Mesenchymal stem cell (in vitro differentiated cells and primary cell): Measurements from ENCODE around the gene JMJD8.

Source experiments
- DNase-seq: peaks from one replicate; pipeline ENCODE4 v3.0.0-alpha.2; 2013
- H2AFZ ChIP-seq: one replicate; pipeline ENCODE4 v1.6.1; 2013; ENCODE audit warnings: low read depth, mild to moderate bottlenecking, control low read depth, inconsistent platforms, low read length, moderate library complexity
- H2AK5ac ChIP-seq: 2 replicates; pipeline ENCODE4 v1.6.1; 2013; ENCODE audit warnings: low read length, moderate library complexity, mild to moderate bottlenecking, inconsistent platforms; ENCODE audit not compliant: severe bottlenecking
- H2BK120ac ChIP-seq: one replicate; pipeline ENCODE4 v1.6.1; 2013; ENCODE audit warnings: low read depth, mild to moderate bottlenecking, inconsistent platforms, low read length, moderate library complexity
- H2BK12ac ChIP-seq, 2 experiments: one replicate each; pipeline ENCODE4 v1.6.1; 2013; ENCODE audit warnings: inconsistent platforms in 2 of 2, low read length in 2 of 2, mild to moderate bottlenecking in 2 of 2, moderate library complexity in 2 of 2, control low read depth in 1 of 2
- H2BK15ac ChIP-seq: one replicate; pipeline ENCODE4 v1.6.1; 2013; ENCODE audit warnings: mild to moderate bottlenecking, low read depth, inconsistent platforms; ENCODE audit not compliant: poor library complexity, severe bottlenecking
- H2BK5ac ChIP-seq: 2 replicates; pipeline ENCODE4 v1.6.1; 2013; ENCODE audit warnings: low read depth, mild to moderate bottlenecking, low read length, control low read depth, inconsistent platforms; ENCODE audit not compliant: poor library complexity, severe bottlenecking
- H3K14ac ChIP-seq, 2 experiments: one replicate each; pipeline ENCODE4 v1.6.1; 2013; ENCODE audit warnings: inconsistent platforms in 2 of 2, low read length in 2 of 2, control low read depth in 1 of 2, mild to moderate bottlenecking in 1 of 2, moderate library complexity in 1 of 2
- H3K18ac ChIP-seq, 2 experiments: one replicate each; pipeline ENCODE4 v1.6.1; 2013; ENCODE audit warnings: inconsistent platforms in 2 of 2, low read length in 2 of 2, control low read depth in 1 of 2, low read depth in 1 of 2, mild to moderate bottlenecking in 1 of 2
- H3K23ac ChIP-seq, 2 experiments: one replicate each; pipeline ENCODE4 v1.6.1; 2013; ENCODE audit warnings: inconsistent platforms in 2 of 2, low read length in 2 of 2, mild to moderate bottlenecking in 2 of 2, moderate library complexity in 2 of 2, control low read depth in 1 of 2
- H3K27ac ChIP-seq: 2 replicates; pipeline ENCODE4 v1.5.1; 2013; ENCODE audit warnings: mild to moderate bottlenecking, moderate library complexity, low read length, control low read depth, inconsistent platforms; ENCODE audit not compliant: poor library complexity, severe bottlenecking
- H3K27me3 ChIP-seq, 2 experiments: 2 replicates each; pipeline versions ENCODE4 v1.6.1 to v1.7.0; 2013; ENCODE audit warnings: low read length in 2 of 2, mild to moderate bottlenecking in 2 of 2, moderate library complexity in 2 of 2, control low read depth in 1 of 2, inconsistent platforms in 1 of 2; ENCODE audit not compliant: control insufficient read depth in 1 of 2, insufficient read depth in 1 of 2
- H3K36me3 ChIP-seq, 2 experiments: 2 replicates each; pipeline versions ENCODE4 v1.6.1 to v1.7.0; 2013; ENCODE audit warnings: low read length in 2 of 2, control low read depth in 1 of 2, inconsistent platforms in 1 of 2, low read depth in 1 of 2, mild to moderate bottlenecking in 1 of 2; ENCODE audit not compliant: insufficient read depth in 2 of 2, control insufficient read depth in 1 of 2
- H3K4ac ChIP-seq, 2 experiments: one replicate each; pipeline ENCODE4 v1.6.1; 2013; ENCODE audit warnings: inconsistent platforms in 2 of 2, low read length in 2 of 2, mild to moderate bottlenecking in 2 of 2, moderate library complexity in 2 of 2, control low read depth in 1 of 2, low read depth in 1 of 2
- H3K4me1 ChIP-seq: 2 replicates; pipeline ENCODE4 v1.6.1; 2013; ENCODE audit warnings: low read depth, low read length, control low read depth; ENCODE audit not compliant: control insufficient read depth, insufficient read depth
- H3K4me2 ChIP-seq: 2 replicates; pipeline ENCODE4 v1.6.1; 2013; ENCODE audit warnings: low read length, mild to moderate bottlenecking, inconsistent platforms; ENCODE audit not compliant: poor library complexity, severe bottlenecking
- H3K4me3 ChIP-seq, 2 experiments: 2 replicates each; pipeline versions ENCODE4 v1.5.1 to v1.7.0; 2013; ENCODE audit warnings: low read length in 2 of 2, mild to moderate bottlenecking in 2 of 2, control low read depth in 1 of 2, low read depth in 1 of 2; ENCODE audit not compliant: insufficient read depth in 1 of 2
- H3K79me1 ChIP-seq: replicated peaks from 2 replicates; pipeline ENCODE4 v1.6.1; 2013; ENCODE audit warnings: mild to moderate bottlenecking, control low read depth, low read length, inconsistent platforms; ENCODE audit not compliant: poor library complexity, severe bottlenecking
- H3K9ac ChIP-seq: 2 replicates; pipeline ENCODE4 v1.7.0; 2013; ENCODE audit warnings: mild to moderate bottlenecking, low read length, moderate library complexity
- H3K9me3 ChIP-seq: 2 replicates; pipeline ENCODE4 v1.7.0; 2013; ENCODE audit warnings: mild to moderate bottlenecking, low read length; ENCODE audit not compliant: control insufficient read depth
- H4K8ac ChIP-seq: one replicate; pipeline ENCODE4 v1.6.1; 2013; ENCODE audit warnings: inconsistent platforms, mild to moderate bottlenecking, low read length, moderate library complexity
- H4K91ac ChIP-seq: one replicate; pipeline ENCODE4 v1.6.1; 2013; ENCODE audit warnings: mild to moderate bottlenecking, low read length, inconsistent platforms
- WGBS: methylation state at CpG from one replicate; pipeline ENCODE4 v1.1.7; 2013; ENCODE audit warnings: mixed read lengths; 5-methylcytosine and 5-hydroxymethylcytosine counted together

The JMJD8 gene

DNA sequence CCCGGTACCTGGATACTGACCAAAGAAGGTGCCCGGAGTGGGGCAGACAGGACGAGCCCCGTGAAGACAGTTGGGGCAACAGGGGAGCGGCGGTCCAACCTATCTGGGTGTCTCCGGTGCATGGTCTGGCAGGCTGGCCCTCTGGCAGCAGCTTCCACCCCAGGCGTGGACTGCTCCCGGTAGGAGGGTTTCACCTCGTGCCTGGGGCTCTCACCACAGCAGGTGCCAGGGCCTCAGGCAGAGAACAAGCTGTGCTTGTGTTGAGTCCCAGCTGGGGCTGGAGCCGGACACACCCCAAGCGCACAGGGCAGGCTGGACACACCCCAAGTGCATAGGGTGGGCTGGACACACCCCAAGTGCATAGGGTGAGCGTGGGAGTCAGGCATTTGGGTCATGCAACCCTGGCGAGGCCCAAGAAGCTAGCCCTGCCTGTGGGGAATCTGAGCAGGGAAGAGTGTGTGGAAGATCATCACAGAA lies 23.0 kb upstream of the JMJD8 start:
- H3K27me3 ChIP-seq = peaks cover 71 to 84% of the 10 kb centered on the region in 2 experiments
- no peak overlapping the region for H2BK12ac ChIP-seq
- H2AK5ac ChIP-seq = no peak overlapping the region
- H3K18ac ChIP-seq = no peak overlapping the region
- no peak overlapping the region for H3K23ac ChIP-seq
- H3K9me3 ChIP-seq = no peaks in the 10 kb centered on the region
- no peaks in the 10 kb centered on the region for H3K36me3 ChIP-seq
- H4K91ac ChIP-seq = no peak overlapping the region
- no peak overlapping the region for H3K4me2 ChIP-seq
- no peak overlapping the region for H2AFZ ChIP-seq
- H3K9ac ChIP-seq = no peak overlapping the region
- H3K4ac ChIP-seq = no peak overlapping the region
- no peak overlapping the region for H3K27ac ChIP-seq
- no peak overlapping the region for H2BK15ac ChIP-seq
- H3K4me1 ChIP-seq = peaks cover 30% of the 10 kb centered on the region
- no peak overlapping the region for H3K4me3 ChIP-seq
- no peak overlapping the region for H4K8ac ChIP-seq
- no peak overlapping the region for H2BK5ac ChIP-seq
- DNase-seq = no peak
- no peak overlapping the region for H2BK120ac ChIP-seq
- no peaks in the 10 kb centered on the region for H3K79me1 ChIP-seq
- WGBS = 51% methylated on average over 12 of the region's 14 CpGs
- H3K14ac ChIP-seq = no peak overlapping the region

DNA sequence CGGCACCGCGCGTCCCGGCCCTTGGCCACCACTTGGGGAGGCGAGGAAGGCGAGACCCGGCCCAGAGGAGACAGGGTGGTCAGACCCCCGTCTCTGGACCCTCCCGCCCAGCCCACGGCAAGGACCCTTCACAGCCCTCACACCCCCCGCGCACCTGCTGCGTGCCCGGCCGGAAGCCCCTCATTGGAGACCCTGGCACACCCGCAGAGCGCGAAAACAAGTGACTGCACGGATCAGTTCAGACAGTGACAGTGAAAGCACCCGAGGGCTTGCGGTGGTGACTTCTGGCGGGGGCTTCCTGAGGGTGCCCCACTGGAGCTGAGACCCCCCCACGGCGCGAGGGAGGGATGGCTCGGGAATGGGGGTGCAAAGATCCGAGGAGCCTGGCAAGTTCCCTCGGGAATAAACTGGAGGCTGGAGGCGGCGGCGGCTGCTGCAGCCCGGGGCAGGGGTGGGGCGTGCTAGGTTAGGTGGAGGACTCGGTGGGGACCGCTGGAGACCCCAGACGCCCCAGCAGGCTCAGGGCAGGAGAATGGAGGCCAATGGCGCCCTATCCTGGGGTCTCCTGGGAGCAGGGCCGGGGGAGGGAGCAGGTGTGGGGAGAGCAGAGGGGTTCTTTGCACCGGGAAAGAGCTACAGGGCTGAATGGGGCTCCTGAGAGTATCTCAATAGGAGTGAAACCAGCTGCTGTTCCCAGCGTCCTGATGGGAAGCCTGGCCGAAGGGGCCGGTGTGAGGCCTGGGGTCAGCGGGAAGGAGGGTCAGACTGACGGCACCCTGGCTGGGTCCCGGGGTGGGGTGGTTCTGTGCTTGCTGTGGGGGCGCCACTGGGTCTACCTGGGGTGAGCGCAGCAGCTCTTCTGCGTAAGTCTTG lies 22.3 kb upstream of the JMJD8 start:
- Histone ChIP-seq H2BK120ac (no peak overlapping the region), H2BK15ac (no peak overlapping the region), H3K27ac (no peak overlapping the region), H3K9me3 (no peaks in the 10 kb centered on the region), H2BK5ac (no peak overlapping the region), H3K4me2 (no peak overlapping the region), H3K14ac (no peak overlapping the region), H4K8ac (no peak overlapping the region), H4K91ac (no peak overlapping the region), H3K4ac (no peak overlapping the region), H3K18ac (no peak overlapping the region), H3K23ac (no peak overlapping the region), H3K4me1 (peaks cover 26% of the 10 kb centered on the region), H3K27me3 (peaks cover 77 to 90% of the 10 kb centered on the region in 2 experiments), H3K79me1 (no peaks in the 10 kb centered on the region), H2AFZ (no peak overlapping the region), H3K9ac (no peak overlapping the region), H2AK5ac (no peak overlapping the region), H3K4me3 (no peak overlapping the region), H3K36me3 (no peaks in the 10 kb centered on the region), H2BK12ac (no peak overlapping the region)
- DNase-seq = no peak
- WGBS = 12% methylated on average over 38 of the region's 49 CpGs

DNA sequence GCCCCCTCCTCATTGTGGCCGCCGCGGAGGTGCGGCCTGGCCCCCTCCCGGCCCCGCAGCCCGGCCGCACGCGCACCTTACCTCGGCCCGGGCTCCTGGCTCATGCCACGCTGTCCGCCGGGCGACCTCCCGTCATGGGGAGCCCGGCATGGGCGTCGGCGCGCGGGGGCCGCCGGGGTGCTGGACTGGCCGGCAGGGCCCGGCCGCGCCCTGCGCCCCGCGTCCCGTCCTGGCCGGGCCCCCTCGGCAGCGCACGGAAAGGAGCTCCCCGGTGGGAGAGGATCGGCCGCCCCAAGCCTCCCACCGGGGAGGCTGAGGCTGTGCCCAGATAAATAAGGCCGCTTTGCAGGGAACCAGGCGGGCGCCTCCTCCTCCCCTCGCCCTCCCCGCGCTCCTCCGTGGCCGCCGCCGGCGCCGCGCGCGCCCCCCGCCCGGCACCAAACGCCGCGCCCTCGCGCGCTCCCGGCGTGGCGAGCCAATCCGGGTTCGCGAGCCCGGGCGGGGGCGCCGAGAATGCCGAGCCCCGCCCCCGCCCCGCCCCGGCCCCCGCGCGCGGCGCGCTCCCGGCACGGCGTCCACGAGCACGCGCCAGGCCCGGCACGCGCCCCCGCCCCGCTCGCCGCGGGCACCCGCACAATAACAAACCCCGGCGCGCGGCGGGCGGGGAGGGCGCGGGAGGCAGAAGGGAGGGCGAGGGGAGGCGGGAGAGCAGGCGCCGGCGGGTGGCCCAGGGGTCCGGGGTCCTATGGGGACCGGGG lies 21.5 kb upstream of the JMJD8 start, which contains the start of gene FBXL16:
FBXL16 (minus strand) TSS at position 371 of the 758 bp plus-strand sequence. CDS start 8,396 bp downstream, outside the sequence.
- H3K14ac ChIP-seq = no peak within 1 kb of the TSS
- DNase-seq = no peak
- no peak within 1 kb of the TSS for H2AFZ ChIP-seq
- no peak within 1 kb of the TSS for H3K4me3 ChIP-seq
- no peak within 1 kb of the TSS for H2BK12ac ChIP-seq
- H2BK5ac ChIP-seq = no peak within 1 kb of the TSS
- H3K9me3 ChIP-seq = no peaks in the 10 kb centered on the region
- WGBS = 3% methylated on average over 41 of the region's 115 CpGs
- no peak within 1 kb of the TSS for H3K18ac ChIP-seq
- no peaks in the 10 kb centered on the region for H3K36me3 ChIP-seq
- peaks cover 84 to 89% of the 10 kb centered on the region in 2 experiments for H3K27me3 ChIP-seq
- no peak within 1 kb of the TSS for H3K27ac ChIP-seq
- no peak within 1 kb of the TSS for H2BK120ac ChIP-seq
- H3K4ac ChIP-seq = no peak within 1 kb of the TSS
- H3K4me2 ChIP-seq = peak within 1 kb of the TSS; percentile 35
- no peak within 1 kb of the TSS for H3K23ac ChIP-seq
- H4K8ac ChIP-seq = no peak within 1 kb of the TSS
- no peak within 1 kb of the TSS for H2AK5ac ChIP-seq
- peaks cover 21% of the 10 kb centered on the region for H3K4me1 ChIP-seq
- no peak within 1 kb of the TSS for H2BK15ac ChIP-seq
- H3K9ac ChIP-seq = no peak within 1 kb of the TSS
- no peak within 1 kb of the TSS for H4K91ac ChIP-seq
- no peaks in the 10 kb centered on the region for H3K79me1 ChIP-seq
